Cerebellar cortex (tissue), 1 donor: Measurements from ENCODE around the gene CES2.
A peak's percentile ranks its signal among the peaks of the same experiment; 100 is the strongest.
"Not testable (repeated sequence)": the region's sequence is repeated elsewhere in the genome, so short reads cannot be mapped to it uniquely, and the experiment has no call there.

ENCODE experiments used
- DNase-seq: peaks from one replicate; pipeline ENCODE4 v3.0.0-alpha.2; 2015; ENCODE audit warnings: low spot score

CES2 gene

DNA sequence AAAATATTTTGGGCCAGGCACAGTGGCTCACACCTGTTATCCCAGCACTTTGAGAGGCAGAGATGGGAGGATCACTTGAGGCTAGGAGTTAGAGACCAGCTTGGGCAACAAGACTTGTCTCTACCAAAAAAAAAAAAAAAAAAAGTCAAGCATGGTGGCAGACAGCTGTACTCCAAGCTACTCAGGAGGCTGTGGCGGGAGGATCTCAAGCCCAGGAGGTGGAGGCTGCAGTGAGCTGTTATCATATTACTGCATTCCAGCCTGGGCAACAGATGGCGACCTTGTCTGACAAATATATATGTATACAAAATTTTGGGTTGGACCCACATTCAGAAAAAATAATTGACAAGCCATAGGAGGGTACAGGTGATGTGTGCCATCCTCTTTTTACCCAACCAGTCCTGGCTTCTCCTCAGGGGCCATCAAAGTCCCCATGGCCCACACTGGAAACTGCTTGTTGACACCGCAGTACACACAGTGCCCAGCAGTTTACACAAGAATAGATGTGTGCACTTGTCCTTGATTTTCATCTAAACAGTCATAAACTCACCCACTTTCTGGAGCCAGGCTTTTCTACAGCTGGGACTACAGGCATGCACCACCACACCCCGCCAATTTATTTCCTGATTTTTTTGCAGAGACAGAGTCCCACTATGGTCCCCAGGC, 1.7 kb downstream of the CES2 start:
- no peak for DNase-seq

DNA sequence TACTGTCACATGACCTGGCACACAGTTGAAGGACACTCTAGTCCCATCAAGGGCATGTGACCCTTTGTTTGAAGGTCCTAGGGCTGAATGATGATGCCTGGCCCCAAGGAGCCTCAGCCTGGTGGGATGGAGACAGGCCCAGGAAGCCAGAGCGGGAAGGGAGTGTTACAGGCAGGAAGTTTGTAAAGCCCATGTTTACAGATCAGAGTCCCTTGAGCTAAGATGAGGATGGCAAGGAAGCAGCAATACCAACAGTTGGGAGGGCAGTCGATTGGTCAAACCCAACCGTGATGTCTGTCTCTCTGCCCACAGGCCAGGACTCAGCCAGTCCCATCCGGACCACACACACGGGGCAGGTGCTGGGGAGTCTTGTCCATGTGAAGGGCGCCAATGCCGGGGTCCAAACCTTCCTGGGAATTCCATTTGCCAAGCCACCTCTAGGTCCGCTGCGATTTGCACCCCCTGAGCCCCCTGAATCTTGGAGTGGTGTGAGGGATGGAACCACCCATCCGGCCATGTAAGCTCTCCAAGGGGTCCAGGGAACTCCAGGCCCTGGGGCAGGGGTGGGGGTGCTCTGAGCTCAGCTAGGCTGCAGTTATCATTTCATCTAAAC, 2.5 kb downstream of the CES2 start:
- DNase-seq = no peak

DNA sequence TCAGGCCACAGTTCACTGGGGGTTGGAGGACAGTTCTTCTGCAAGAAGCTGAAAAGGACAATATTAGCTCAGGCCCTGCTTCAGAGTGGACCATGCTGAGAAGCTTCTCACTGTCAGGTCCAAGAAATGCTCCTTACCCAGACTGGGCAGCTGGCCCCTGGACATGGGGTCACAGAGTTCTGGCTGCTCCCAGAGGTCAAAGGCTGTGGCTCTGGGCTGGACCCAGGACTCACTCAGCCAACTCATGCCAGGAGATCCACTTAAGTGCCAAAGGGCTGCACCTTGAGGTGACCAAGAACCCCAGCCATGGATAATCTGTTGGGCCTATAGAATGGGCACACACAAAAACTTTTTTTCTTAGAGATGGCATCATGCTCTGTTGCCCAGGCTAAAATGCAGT, 4.0 kb downstream of the CES2 start:
- DNase-seq = no peak

DNA sequence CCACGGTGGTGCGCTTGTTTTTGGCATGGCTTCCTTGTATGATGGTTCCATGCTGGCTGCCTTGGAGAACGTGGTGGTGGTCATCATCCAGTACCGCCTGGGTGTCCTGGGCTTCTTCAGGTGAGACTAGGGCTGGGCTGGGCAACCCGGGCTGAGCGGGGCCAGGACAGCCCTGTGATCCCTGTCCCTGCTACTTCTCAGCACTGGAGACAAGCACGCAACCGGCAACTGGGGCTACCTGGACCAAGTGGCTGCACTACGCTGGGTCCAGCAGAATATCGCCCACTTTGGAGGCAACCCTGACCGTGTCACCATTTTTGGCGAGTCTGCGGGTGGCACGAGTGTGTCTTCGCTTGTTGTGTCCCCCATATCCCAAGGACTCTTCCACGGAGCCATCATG, 4.9 kb downstream of the CES2 start:
- no peak for DNase-seq

DNA sequence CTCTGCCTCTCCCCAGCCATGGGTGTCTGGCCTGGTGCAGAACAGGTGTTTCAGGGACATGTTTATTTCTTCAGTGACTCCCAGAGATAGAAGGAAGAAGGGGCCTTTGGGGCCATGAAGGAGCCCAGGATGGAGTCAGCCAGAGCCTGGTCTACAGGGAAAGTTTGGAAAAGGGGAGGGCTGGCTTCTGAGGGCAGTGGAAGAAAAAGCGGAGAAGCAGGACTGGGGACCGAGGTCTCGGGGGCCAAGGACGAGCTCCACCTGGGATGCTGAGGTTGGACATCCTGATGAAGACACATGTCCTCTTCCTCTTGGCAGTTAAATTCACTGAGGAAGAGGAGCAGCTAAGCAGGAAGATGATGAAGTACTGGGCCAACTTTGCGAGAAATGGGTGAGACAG, 7.7 kb downstream of the CES2 start:
- no peak for DNase-seq

DNA sequence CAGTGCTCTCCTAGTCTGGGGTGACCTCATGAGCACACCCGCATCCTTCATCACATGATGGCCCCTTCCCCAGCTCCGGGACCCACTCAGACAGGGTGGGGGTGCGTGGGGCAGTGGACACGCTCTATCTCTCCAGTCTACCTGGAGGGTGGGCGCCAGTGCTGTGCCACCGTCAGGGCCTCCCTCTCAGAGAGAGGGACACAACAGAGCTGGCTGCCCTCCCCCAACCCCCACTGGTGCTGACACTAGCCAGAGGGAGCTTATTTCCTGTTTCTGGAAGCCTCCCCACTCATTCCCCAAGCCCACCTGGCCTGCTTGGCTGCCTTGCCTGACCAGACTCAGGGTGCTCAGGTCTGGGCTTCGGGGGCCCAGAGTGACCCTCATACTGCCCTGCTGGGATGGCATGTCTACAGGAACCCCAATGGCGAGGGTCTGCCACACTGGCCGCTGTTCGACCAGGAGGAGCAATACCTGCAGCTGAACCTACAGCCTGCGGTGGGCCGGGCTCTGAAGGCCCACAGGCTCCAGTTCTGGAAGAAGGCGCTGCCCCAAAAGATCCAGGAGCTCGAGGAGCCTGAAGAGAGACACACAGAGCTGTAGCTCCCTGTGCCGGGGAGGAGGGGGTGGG, 8.2 kb downstream of the CES2 start:
- no peak for DNase-seq

DNA sequence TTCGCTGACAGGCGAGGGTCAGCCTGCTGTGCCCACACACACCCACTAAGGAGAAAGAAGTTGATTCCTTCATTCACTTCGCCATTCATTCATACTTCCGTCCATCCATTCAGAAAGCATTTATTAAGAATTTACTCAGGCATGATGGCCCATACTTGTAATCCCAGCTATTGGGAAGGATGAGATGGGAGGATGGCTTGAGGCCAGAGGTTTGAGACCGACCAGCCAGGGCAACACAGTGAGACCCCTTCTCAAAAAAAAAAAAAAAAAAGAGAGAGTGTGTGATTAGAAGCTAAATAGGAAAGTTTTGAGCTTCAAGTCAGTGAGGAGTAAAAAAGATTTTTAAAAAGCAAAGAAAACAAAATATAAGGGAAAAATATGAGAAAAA, 8.7 kb downstream of the CES2 start:
- DNase-seq = no peak

DNA sequence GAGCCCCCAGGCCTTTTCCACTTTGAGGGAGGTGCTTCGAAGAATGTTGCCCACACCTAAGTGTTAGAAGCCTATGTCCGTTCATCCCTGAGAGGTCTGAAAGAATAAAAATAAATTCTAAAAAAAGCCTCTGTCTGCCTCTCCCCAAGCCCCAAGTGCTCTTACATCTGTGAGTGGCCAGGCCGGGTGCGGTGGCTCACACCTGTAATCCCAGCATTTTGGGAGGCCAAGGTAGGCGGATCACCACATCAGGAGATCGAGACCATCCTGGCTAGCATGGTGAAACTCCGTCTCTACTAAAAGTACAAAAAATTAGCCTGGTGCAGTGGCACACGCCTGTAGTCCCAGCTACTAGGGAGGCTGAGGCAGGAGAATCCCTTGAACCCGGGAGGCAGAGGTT, 9.7 kb downstream of the CES2 start:
- not testable (repeated sequence) for DNase-seq

DNA sequence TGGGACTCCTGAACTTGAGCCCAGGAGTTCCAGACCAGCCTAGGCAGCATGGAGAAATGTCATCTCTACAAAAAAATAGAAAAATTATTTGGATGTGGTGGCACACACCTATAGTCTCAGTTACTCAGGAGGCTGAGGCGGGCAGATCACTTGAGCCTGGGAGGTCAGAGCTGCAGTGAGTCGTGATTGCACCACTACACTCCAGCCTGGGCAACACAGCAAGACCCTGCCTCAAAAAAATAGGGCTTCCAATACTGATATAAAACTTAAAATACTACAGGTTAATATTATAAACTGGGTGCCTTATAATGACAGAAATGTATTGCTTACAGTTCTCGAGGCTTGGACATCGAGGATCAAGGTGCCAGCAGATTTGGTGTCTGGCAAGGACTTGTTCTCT, 10.6 kb downstream of the CES2 start:
- no peak for DNase-seq

DNA sequence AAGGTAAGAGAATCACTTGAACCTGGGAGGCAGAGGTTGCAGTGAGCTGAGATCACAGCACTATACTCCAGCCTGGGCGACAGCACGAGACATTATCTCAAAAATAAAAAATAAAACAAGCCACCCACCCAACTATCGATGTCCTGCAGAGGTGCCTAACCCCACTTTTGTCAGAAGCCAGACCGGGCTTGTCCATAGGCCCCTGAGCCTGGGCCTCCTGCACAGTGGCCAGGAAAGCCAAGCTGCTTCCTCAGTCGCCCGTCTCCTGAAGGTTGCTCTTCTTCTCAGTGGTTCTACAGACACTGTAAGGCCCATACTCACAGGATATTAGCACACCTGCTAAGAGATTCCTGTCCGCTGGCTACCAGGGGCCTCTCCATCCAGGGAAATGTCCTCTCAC, 11.2 kb downstream of the CES2 start:
- DNase-seq = no peak

DNA sequence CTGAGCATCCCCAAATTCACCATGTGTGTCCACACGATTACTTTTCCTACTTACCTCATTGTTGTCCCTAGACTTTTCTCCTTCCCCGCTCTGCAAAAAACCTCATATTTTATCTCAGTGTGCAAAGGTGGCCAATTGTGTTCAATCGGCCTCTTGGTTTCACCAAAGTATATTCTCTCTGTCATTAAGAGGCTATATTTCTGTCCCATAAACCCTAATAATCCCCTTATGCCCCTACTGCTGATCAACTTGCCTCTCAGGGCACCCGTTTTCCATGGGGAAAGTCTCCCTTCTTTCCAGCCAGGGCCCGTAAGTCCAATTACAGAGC, 11.6 kb downstream of the CES2 start:
- DNase-seq = no peak

DNA sequence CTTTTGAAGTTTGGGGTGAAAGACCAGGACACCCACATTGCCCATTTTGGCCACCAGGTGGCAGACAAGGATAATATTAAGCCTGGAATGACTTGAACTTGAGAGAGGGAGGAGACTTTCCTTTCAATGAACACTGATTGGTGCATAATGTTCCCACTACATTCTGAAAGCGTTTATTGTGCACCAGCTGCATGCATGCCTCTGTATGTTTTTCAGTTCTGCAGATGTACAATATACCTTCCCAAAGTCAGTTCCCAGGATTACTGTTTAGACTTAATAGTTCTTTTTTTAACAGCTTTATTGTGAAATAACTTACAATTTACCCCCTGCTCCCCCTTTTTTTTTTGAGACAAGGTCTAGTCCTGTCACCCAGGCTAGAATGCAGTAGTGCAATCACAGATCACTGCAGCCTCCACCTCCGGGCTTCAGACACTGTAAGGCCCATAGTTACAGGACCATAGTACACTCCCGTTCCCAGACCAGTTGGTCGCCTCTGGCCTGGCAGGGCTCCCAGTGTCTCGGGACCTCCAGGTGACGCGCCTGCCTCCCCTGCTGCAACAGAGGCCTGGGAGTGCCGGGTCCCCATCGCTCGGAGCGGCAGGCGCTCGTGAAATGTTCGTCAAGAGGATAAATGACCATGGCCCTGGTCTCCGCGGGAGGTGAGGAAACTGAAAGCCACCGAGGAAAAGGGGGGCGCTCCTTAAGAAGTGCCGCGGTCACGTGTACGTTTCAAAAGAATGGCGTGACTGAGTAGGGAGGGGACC, 12.2 kb downstream of the CES2 start:
- peak; percentile 94 for DNase-seq

DNA sequence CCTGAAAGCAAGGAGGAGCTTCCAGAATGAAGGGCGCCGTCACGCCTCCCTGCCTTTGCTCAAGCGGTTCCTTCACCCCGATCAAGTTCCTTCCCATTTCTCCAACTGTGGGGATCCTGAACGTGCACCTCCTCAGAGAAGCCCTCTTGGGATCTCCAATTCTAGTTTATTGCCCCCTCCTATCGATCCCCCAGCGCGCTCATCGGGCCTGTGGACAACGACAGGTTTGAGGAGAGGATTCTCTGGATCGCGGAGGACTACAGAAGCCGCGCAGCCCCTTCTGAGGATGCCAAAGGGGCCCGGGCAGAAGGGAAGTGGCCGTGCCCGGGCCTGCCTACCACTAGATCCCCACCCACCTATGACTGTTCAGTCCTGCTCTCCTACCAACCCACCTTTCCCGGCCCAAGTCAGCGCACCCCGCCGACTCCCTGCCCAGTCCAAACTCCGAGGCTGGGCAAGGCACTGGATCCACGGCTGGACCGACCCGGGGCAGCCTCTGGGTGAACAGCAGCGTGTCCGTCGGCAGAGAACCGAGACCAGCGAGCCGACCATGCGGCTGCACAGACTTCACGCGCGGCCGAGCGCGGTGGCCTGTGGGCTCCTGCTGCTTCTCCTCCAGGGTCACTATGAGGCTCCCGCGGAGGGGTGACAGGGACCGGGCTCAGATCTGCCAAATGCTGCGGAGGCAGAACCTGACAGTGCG, 13.0 kb downstream of the CES2 start:
- DNase-seq = no peak

DNA sequence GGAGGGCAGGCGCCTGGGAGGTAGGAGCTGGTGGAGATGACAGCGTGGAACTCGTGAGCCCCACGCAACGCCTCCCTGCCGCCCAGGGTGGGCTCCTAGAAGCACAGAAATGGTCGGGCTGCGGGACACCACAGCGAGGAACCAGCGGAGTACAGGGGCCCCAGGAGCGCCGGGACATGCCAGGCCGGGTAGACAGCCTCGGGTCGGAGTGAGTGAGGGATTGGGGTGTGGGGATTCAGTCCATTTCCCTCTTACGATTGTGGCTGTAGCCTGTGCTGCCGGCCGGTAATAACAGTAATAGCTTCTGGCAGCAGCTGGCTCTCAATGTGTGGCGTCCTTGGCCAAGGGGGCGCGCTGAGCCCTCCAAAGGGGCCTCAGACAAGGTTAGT, 13.5 kb downstream of the CES2 start:
- no peak for DNase-seq

DNA sequence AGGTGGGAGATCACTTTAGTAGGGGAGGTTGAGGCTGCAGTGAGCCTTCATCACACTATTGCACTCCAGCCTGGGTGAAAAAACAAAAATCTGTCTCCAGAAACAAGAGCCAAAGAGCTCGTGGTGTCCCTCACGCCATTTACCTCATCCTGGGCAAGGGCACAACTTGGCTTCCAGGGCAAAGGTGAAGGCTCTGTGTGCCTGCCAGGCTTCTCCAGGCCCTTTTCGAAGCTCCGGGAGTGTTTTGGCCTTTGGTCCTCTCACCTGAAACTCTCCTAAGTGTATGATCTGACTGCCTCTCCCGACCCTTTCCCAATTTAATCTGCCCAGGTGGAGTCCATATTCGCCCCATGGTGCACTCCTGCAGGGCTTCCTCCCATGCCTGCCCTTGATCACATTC, 14.2 kb downstream of the CES2 start:
- no peak for DNase-seq

DNA sequence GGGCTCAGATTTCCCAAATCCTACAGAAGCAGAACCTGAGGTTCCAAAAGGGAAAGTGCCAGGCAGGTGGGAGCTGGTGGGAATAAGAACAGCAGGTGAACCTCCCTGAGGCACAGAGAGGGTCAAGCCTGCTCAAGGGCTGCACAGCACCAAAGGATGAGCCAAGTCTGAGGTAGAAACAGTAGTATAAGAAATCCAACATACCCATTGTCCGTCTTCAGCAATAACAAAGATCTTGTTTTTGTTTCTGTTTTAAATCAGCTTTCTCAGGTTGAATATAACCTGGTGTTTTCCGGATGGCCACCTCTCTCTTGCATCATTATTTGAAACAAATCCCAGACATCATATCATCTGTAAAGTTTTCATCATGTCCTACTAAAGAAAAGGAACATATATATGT, 15.1 kb downstream of the CES2 start:
- DNase-seq = no peak

DNA sequence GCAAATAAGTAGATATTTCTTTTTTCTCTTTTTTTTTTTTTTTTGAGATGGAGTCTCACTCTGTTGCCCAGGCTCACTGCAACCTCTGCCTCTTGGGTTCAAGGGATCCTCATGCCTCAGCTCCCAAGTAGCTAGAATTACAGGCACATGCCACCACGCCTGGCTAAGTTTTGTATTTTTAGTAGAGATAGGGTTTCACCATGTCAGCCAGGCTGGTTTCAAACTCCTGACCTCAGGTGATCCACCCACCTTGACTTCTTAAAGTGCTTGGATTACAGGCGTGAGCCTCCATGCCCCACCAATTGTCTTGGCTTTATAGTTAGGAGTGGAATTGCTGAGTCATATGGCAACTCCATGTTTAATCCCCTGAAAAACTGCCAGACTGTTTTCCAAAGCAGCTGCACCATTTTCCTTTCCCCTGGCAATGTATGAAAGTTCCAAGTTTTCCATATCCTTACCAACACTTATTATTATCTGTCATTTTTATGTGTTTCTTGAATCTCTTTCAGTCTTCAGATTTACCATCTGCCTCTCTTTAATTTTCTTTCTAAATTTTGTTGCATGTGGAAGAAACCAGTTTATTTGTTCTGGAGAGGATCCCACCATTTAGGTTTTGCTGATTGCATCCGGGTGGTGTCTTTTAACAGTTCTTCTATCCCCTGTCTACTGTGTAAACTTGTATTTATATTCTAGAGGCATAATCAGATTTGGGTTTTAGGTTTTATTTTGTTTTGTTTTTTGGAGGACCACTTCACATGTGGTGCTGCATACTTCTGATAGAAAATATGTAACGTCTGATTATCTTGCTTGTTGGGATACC, 15.9 kb downstream of the CES2 start:
- DNase-seq = no peak

DNA sequence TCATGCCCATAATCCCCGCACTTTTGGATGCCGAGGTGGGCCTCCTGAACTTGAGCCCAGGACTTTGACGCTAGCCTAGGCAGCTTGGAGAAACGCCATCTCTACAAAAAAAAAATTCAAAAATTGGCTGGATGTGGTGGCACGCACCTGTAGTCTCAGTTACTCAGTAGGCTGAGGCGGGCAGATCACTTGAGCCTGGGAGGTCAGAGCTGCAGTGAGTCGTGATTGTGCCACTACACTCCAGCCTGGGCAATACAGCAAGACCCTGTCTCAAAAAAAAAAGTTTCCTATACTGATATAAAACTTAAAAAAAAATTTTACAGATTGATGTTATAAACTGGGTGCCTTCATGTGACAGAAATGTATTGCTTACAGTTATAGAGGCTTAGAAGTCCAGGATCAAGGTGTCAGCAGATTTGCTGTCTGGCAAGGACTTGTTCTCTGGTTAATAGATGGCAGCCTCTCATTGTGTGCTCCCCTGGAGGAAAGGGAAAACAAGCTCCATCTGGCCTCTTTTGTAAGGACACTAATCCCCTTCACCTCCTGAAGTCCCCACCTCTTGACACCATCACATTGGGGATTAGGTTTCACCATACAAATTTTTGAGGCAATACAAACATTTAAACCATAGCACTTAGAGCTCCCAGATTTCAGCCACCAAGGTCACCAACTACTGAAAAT, 17.3 kb downstream of the CES2 start:
- DNase-seq = no peak

DNA sequence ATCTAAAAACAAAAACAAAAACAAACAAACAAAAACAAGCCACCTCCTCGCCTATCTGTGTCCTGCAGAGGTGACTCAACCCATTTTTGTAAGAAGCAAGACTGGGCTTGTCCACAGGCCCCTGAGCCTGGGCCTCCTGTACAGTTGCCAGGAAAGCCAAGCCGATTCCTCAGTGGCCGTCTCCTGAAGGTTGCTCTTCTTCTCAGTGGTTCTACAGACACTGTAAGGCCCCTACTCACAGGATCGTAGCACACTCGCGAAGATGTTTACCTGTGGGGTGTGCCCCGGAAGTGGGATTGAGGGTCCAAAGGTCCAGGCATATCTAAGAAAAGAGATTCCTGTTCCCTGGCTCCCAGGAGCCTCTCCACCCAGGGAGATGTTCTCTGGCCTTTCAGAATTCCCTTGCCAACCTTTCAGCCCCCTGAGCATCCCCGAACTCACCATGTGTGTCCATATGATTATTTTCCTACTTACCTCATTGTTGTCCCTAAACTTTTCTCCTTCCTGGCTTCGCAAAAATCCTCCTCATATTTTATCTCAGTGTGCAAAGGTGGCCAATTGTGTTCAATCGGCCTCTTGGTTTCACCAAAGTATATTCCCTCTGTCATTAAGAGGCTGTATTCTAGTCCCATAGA, 18.3 kb downstream of the CES2 start:
- no peak for DNase-seq

DNA sequence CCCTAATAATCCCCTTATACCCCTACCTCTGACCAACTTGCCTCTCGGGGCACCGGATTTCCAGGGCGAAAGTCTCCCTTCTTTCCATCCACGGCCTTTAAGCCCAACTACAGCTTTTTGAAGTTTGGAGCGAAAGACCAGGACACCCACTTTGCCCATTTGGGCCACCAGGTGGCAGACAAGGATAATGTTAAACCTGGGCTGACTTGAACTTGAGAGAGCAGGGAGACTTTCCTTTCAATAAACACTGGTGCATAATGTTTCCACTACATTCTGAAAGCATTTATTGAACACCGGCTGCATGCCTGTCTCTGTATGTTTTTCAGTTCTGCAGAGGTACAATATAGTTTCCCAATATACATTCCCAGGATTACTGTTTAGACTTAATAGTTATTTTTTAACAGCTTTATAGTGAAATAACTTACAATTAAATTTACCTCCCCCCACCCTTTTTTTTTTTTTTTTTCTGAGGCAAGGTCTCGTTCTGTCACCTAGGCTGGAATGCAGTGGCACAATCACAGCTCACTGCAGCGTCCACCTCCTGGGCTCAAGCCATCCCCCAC, 18.9 kb downstream of the CES2 start:
- peak; percentile 89 for DNase-seq
